ENCODE data around the gene GID8.

DNA sequence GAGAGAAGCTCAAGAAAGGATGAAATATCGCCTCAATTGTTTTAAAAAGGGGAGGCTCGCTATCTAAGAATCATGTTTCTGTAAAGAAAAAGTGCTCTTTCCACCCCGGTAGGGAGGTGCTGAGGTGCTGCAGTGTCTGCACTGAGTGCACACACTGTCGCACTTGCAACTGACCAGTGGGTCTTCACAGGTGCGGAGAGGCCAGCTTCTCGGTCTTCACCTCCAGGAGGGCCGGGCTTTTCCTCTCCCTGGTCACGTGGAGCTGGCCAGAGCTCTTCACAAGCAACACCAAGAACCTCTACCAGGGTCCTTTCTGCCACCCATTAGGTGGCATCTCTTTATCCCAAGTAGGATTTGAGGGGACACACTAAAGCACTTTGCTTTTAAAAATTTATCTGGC is 48.5 kb upstream of the GID8 start:
- TF ChIP-seq SREBF2 (IDR thresholded peaks at IDR 0.05) (no peak), JUN (IDR thresholded peaks at IDR 0.05) (no peak)
- TF ChIP-seq, protein P1, sequence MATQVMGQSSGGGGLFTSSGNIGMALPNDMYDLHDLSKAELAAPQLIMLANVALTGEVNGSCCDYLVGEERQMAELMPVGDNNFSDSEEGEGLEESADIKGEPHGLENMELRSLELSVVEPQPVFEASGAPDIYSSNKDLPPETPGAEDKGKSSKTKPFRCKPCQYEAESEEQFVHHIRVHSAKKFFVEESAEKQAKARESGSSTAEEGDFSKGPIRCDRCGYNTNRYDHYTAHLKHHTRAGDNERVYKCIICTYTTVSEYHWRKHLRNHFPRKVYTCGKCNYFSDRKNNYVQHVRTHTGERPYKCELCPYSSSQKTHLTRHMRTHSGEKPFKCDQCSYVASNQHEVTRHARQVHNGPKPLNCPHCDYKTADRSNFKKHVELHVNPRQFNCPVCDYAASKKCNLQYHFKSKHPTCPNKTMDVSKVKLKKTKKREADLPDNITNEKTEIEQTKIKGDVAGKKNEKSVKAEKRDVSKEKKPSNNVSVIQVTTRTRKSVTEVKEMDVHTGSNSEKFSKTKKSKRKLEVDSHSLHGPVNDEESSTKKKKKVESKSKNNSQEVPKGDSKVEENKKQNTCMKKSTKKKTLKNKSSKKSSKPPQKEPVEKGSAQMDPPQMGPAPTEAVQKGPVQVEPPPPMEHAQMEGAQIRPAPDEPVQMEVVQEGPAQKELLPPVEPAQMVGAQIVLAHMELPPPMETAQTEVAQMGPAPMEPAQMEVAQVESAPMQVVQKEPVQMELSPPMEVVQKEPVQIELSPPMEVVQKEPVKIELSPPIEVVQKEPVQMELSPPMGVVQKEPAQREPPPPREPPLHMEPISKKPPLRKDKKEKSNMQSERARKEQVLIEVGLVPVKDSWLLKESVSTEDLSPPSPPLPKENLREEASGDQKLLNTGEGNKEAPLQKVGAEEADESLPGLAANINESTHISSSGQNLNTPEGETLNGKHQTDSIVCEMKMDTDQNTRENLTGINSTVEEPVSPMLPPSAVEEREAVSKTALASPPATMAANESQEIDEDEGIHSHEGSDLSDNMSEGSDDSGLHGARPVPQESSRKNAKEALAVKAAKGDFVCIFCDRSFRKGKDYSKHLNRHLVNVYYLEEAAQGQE (IDR thresholded peaks at IDR 0.05) = no peak
- TF ChIP-seq, protein P2, sequence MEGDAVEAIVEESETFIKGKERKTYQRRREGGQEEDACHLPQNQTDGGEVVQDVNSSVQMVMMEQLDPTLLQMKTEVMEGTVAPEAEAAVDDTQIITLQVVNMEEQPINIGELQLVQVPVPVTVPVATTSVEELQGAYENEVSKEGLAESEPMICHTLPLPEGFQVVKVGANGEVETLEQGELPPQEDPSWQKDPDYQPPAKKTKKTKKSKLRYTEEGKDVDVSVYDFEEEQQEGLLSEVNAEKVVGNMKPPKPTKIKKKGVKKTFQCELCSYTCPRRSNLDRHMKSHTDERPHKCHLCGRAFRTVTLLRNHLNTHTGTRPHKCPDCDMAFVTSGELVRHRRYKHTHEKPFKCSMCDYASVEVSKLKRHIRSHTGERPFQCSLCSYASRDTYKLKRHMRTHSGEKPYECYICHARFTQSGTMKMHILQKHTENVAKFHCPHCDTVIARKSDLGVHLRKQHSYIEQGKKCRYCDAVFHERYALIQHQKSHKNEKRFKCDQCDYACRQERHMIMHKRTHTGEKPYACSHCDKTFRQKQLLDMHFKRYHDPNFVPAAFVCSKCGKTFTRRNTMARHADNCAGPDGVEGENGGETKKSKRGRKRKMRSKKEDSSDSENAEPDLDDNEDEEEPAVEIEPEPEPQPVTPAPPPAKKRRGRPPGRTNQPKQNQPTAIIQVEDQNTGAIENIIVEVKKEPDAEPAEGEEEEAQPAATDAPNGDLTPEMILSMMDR (IDR thresholded peaks at IDR 0.05) = no peak

All from A549 (cell line).